ENCODE results near the gene MEGF9. TPM values are rescaled to one million over a fixed set of nuclear protein-coding genes. Genes with fewer than 3 reads are reported as not detected.
"Not testable (repeated sequence)": the region's sequence is repeated elsewhere in the genome, so short reads cannot be mapped to it uniquely, and the experiment has no call there.

Gene MEGF9
- total RNA-seq, 2 experiments from 2014 or later: 4.4 to 4.6 TPM

GRCh38 chr9:120646948-120647347, 67.3 kb downstream of the MEGF9 start:
- CTCF ChIA-PET: no interaction called here
- intact Hi-C loops (cut with micrococcal nuclease): no loop called here

GRCh38 chr9:120645760-120646159, 68.5 kb downstream of the MEGF9 start:
- DNase-seq: no peak
- H3K36me3 Mint-ChIP-seq: peaks cover 3% of the 10 kb centered on the region
- no peak overlapping the region for H3K4me3 Mint-ChIP-seq
- no peak overlapping the region for H3K27ac Mint-ChIP-seq
- POLR2A ChIA-PET: no interaction called here
- H3K9me3 Mint-ChIP-seq: peaks cover 5% of the 10 kb centered on the region
- intact Hi-C loops (cut with micrococcal nuclease): no loop called here
- no peaks in the 10 kb centered on the region for H3K4me1 Mint-ChIP-seq (ENCODE audit: low read depth)
- no peaks in the 10 kb centered on the region for H3K27me3 Mint-ChIP-seq
- CTCF ChIA-PET: no interaction called here

More at GRCh38 chr9:120646948-120647347, 67.3 kb downstream of the MEGF9 start:
- Mint-ChIP-seq H3K36me3 (peaks cover 3% of the 10 kb centered on the region), H3K9me3 (no peaks in the 10 kb centered on the region), H3K27ac (no peak overlapping the region), H3K27me3 (no peaks in the 10 kb centered on the region), H3K4me3 (no peak overlapping the region), H3K4me1 (ENCODE audit: low read depth) (no peaks in the 10 kb centered on the region)
- POLR2A ChIA-PET: no interaction called here
- DNase-seq: no peak

- Mint-ChIP-seq H3K27me3 (no peaks in the 10 kb centered on the region), H3K4me3 (no peak overlapping the region), H3K9me3 (peaks cover 5% of the 10 kb centered on the region), H3K27ac (no peak overlapping the region), H3K4me1 (ENCODE audit: low read depth) (no peaks in the 10 kb centered on the region), H3K36me3 (peaks cover 3% of the 10 kb centered on the region)
- CTCF ChIA-PET: no interaction called here
- intact Hi-C loops (cut with micrococcal nuclease): no loop called here
- POLR2A ChIA-PET: no interaction called here
- no peak for DNase-seq
These were observed 71.2 kb downstream of the MEGF9 start for GRCh38 chr9:120643061-120643460.

GRCh38 chr9:120642129-120642770, 72.0 kb downstream of the MEGF9 start:
- H3K4me3 Mint-ChIP-seq: no peak overlapping the region
- H3K27me3 Mint-ChIP-seq: no peaks in the 10 kb centered on the region
- DNase-seq: no peak
- H3K9me3 Mint-ChIP-seq: peaks cover 5% of the 10 kb centered on the region
- ChIA-PET CTCF (no interaction called here), POLR2A (no interaction called here)
- no peak overlapping the region for H3K27ac Mint-ChIP-seq
- intact Hi-C loops (cut with micrococcal nuclease): no loop called here
- H3K4me1 Mint-ChIP-seq (ENCODE audit: low read depth): no peaks in the 10 kb centered on the region
- H3K36me3 Mint-ChIP-seq: peaks cover 3% of the 10 kb centered on the region

- H3K27ac Mint-ChIP-seq; H3K27me3 Mint-ChIP-seq; H3K36me3 Mint-ChIP-seq; H3K4me3 Mint-ChIP-seq; H3K9me3 Mint-ChIP-seq; CTCF ChIA-PET; H3K4me1 Mint-ChIP-seq (ENCODE audit: low read depth); DNase-seq; intact Hi-C loops (cut with micrococcal nuclease); POLR2A ChIA-PET: not testable (repeated sequence)
These were observed 73.4 kb downstream of the MEGF9 start for GRCh38 chr9:120640874-120641273.

- intact Hi-C loops (cut with micrococcal nuclease): no loop called here
- no peak for DNase-seq
- Mint-ChIP-seq H3K4me3 (no peak overlapping the region), H3K4me1 (ENCODE audit: low read depth) (no peaks in the 10 kb centered on the region), H3K36me3 (peaks cover 7% of the 10 kb centered on the region), H3K27ac (no peak overlapping the region), H3K27me3 (no peaks in the 10 kb centered on the region), H3K9me3 (peaks cover 12% of the 10 kb centered on the region)
- CTCF ChIA-PET: interaction anchor here (1.8 kb wide), 1 partner anchor 21 kb away, joined by 7 read pairs; no protein-coding TSS in a partner anchor
- POLR2A ChIA-PET: no interaction called here
These were observed 73.9 kb downstream of the MEGF9 start for GRCh38 chr9:120640380-120640779.

- intact Hi-C loops (cut with micrococcal nuclease): no loop called here
- ChIA-PET CTCF (no interaction called here), POLR2A (no interaction called here)
- no peak overlapping the region for H3K27ac Mint-ChIP-seq
- H3K4me3 Mint-ChIP-seq: no peak overlapping the region
- no peaks in the 10 kb centered on the region for H3K4me1 Mint-ChIP-seq (ENCODE audit: low read depth)
- no peak for DNase-seq
- H3K36me3 Mint-ChIP-seq: peaks cover 5% of the 10 kb centered on the region
- peaks cover 21% of the 10 kb centered on the region for H3K9me3 Mint-ChIP-seq
- no peaks in the 10 kb centered on the region for H3K27me3 Mint-ChIP-seq
These were observed 76.4 kb downstream of the MEGF9 start for GRCh38 chr9:120637919-120638318.

- H3K36me3 Mint-ChIP-seq: peaks cover 5% of the 10 kb centered on the region
- H3K9me3 Mint-ChIP-seq: peaks cover 21% of the 10 kb centered on the region
- no peak overlapping the region for H3K4me3 Mint-ChIP-seq
- intact Hi-C loops (cut with micrococcal nuclease): no loop called here
- H3K27ac Mint-ChIP-seq: no peak overlapping the region
- no peaks in the 10 kb centered on the region for H3K27me3 Mint-ChIP-seq
- no peak for DNase-seq
- H3K4me1 Mint-ChIP-seq (ENCODE audit: low read depth): no peaks in the 10 kb centered on the region
- ChIA-PET POLR2A (no interaction called here), CTCF (no interaction called here)
These were observed 77.9 kb downstream of the MEGF9 start for GRCh38 chr9:120636194-120636957.

GRCh38 chr9:120635011-120635410, 79.3 kb downstream of the MEGF9 start:
- ChIA-PET CTCF (no interaction called here), POLR2A (no interaction called here)
- Mint-ChIP-seq H3K4me3 (no peak overlapping the region), H3K27me3 (no peaks in the 10 kb centered on the region), H3K9me3 (peaks cover 17% of the 10 kb centered on the region), H3K4me1 (ENCODE audit: low read depth) (no peaks in the 10 kb centered on the region), H3K36me3 (peaks cover 5% of the 10 kb centered on the region), H3K27ac (no peak overlapping the region)
- DNase-seq: no peak
- intact Hi-C loops (cut with micrococcal nuclease): no loop called here

GRCh38 chr9:120630333-120630732, 83.9 kb downstream of the MEGF9 start:
- Mint-ChIP-seq H3K9me3 (peaks cover 9% of the 10 kb centered on the region), H3K27ac (no peak overlapping the region), H3K27me3 (no peaks in the 10 kb centered on the region), H3K4me1 (ENCODE audit: low read depth) (peaks cover 4% of the 10 kb centered on the region), H3K4me3 (no peak overlapping the region), H3K36me3 (peaks cover under 1% of the 10 kb centered on the region)
- intact Hi-C loops (cut with micrococcal nuclease): no loop called here
- no peak for DNase-seq
- CTCF ChIA-PET: no interaction called here
- POLR2A ChIA-PET: no interaction called here

GRCh38 chr9:120628925-120629497, 85.3 kb downstream of the MEGF9 start:
- H3K36me3 Mint-ChIP-seq; H3K4me1 Mint-ChIP-seq (ENCODE audit: low read depth); intact Hi-C loops (cut with micrococcal nuclease); H3K27me3 Mint-ChIP-seq; DNase-seq; POLR2A ChIA-PET; H3K4me3 Mint-ChIP-seq; H3K27ac Mint-ChIP-seq; H3K9me3 Mint-ChIP-seq: not testable (repeated sequence)
- CTCF ChIA-PET: interaction anchor here (1.0 kb wide), 1 partner anchor 9 kb away, joined by 4 read pairs; no protein-coding TSS in a partner anchor

- intact Hi-C loops (cut with micrococcal nuclease): no loop called here
- no peak for DNase-seq
These were observed 85.9 kb downstream of the MEGF9 start for GRCh38 chr9:120628207-120628924.

More at GRCh38 chr9:120628207-120628924, 85.9 kb downstream of the MEGF9 start:
- no peak overlapping the region for H3K27ac Mint-ChIP-seq
- no peaks in the 10 kb centered on the region for H3K9me3 Mint-ChIP-seq
- no peaks in the 10 kb centered on the region for H3K27me3 Mint-ChIP-seq
- peaks cover 8% of the 10 kb centered on the region for H3K4me1 Mint-ChIP-seq (ENCODE audit: low read depth)
- CTCF ChIA-PET: interaction anchor here (1.0 kb wide), 1 partner anchor 9 kb away, joined by 4 read pairs; no protein-coding TSS in a partner anchor
- H3K4me3 Mint-ChIP-seq: no peak overlapping the region
- POLR2A ChIA-PET: no interaction called here
- H3K36me3 Mint-ChIP-seq: no peaks in the 10 kb centered on the region

Data from activated CD4-positive, alpha-beta memory T cell treated with anti-CD3 and anti-CD28 coated beads for 36 hours (primary cell).